PFSK-1 (cell line): ENCODE measurements around the gene LRRC42.

Source experiments
- FOXP2 ChIP-seq: optimal IDR thresholded peaks from 2 replicates; pipeline ENCODE3; 2011; ENCODE audit warnings: borderline replicate concordance, control low read depth, inconsistent platforms; ENCODE audit not compliant: insufficient read depth; ENCODE audit errors: extremely low read length, extremely low read depth
- POLR2AphosphoS5 ChIP-seq: IDR thresholded peaks from 2 replicates; pipeline ENCODE4 v1.6.1; 2012; ENCODE audit warnings: low read depth, mild to moderate bottlenecking, control low read depth, low read length, moderate library complexity
- SIN3A ChIP-seq: IDR thresholded peaks from 2 replicates; pipeline ENCODE4 v1.6.1; 2012; ENCODE audit warnings: mild to moderate bottlenecking, low read length, moderate library complexity, borderline replicate concordance; ENCODE audit not compliant: insufficient read depth
- TAF1 ChIP-seq: IDR thresholded peaks from 2 replicates; pipeline ENCODE4 v1.6.1; 2012; ENCODE audit warnings: low read length, control low read depth, borderline replicate concordance; ENCODE audit not compliant: insufficient read depth
- TF ChIP-seq, protein P1 (sequence below), 2 experiments: IDR thresholded peaks; 2 replicates each; pipeline versions ENCODE4 v1.6.1 to v1.8.0; 2011 to 2012; ENCODE audit warnings: low read depth in 2 of 2, low read length in 2 of 2, control low read depth in 1 of 2, inconsistent platforms in 1 of 2, mild to moderate bottlenecking in 1 of 2, moderate library complexity in 1 of 2; ENCODE audit not compliant: insufficient read depth in 1 of 2

The LRRC42 gene

GRCh38 chr1:53982034-53982762 is 36.0 kb downstream of the LRRC42 start:
- TF ChIP-seq TAF1 (no peak), POLR2AphosphoS5 (no peak), FOXP2 (no peak), SIN3A (no peak)
- TF ChIP-seq, protein P1, sequence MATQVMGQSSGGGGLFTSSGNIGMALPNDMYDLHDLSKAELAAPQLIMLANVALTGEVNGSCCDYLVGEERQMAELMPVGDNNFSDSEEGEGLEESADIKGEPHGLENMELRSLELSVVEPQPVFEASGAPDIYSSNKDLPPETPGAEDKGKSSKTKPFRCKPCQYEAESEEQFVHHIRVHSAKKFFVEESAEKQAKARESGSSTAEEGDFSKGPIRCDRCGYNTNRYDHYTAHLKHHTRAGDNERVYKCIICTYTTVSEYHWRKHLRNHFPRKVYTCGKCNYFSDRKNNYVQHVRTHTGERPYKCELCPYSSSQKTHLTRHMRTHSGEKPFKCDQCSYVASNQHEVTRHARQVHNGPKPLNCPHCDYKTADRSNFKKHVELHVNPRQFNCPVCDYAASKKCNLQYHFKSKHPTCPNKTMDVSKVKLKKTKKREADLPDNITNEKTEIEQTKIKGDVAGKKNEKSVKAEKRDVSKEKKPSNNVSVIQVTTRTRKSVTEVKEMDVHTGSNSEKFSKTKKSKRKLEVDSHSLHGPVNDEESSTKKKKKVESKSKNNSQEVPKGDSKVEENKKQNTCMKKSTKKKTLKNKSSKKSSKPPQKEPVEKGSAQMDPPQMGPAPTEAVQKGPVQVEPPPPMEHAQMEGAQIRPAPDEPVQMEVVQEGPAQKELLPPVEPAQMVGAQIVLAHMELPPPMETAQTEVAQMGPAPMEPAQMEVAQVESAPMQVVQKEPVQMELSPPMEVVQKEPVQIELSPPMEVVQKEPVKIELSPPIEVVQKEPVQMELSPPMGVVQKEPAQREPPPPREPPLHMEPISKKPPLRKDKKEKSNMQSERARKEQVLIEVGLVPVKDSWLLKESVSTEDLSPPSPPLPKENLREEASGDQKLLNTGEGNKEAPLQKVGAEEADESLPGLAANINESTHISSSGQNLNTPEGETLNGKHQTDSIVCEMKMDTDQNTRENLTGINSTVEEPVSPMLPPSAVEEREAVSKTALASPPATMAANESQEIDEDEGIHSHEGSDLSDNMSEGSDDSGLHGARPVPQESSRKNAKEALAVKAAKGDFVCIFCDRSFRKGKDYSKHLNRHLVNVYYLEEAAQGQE (IDR thresholded peaks at IDR 0.05; ENCODE audit: insufficient read depth in 1 of 2, low read depth in 2 of 2, low read length in 2 of 2): no peak

- TF ChIP-seq POLR2AphosphoS5: no peak
- TF ChIP-seq TAF1: no peak
- TF ChIP-seq FOXP2: no peak
- no peak for TF ChIP-seq SIN3A
- TF ChIP-seq, protein P1 (IDR thresholded peaks at IDR 0.05; ENCODE audit: insufficient read depth in 1 of 2, low read depth in 2 of 2, low read length in 2 of 2): no peak
These were observed 36.6 kb downstream of the LRRC42 start for GRCh38 chr1:53982763-53983104.

DNA sequence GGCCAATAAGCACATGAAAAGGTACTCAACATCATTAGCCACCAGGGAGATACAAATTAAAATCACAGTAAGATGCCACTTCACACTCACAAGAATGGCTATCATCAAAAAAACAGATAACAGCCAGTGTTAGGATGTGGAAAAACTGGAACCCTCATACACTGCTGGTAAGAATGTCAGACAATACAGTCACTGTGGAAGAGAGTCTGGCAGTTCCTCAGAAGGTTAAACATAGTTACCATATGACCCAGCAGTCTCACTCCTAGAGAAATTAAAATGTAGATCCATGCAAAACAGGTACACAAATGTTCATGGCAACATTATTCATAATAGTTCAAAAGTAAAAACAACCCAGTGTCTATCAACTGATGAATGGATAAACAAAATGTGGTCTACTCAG is 38.6 kb downstream of the LRRC42 start:
- TF ChIP-seq POLR2AphosphoS5: no peak
- TF ChIP-seq, protein P1 (IDR thresholded peaks at IDR 0.05; ENCODE audit: insufficient read depth in 1 of 2, low read depth in 2 of 2, low read length in 2 of 2): no peak
- TF ChIP-seq TAF1: no peak
- no peak for TF ChIP-seq FOXP2
- no peak for TF ChIP-seq SIN3A

DNA sequence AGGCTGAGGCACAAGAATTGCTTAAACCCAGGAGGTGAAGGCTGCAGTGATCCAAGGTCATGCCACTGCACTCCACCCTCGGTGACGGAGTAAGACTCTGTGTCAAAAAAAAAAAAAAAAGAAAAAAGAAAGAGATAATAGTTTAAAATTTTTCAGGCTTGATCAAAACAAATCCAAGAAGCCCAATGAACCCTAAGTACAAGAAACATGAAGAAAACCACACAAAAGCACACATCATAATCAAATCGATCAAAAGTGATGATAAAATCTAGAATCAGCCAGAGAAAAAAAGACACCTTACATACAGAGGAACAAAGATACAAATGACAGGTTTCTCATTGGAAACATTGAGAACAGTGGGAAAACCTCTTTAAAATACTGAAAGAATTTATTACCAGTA is 40.3 kb downstream of the LRRC42 start:
- TF ChIP-seq FOXP2 (no peak), SIN3A (no peak), POLR2AphosphoS5 (no peak), TAF1 (no peak)
- TF ChIP-seq, protein P1 (IDR thresholded peaks at IDR 0.05; ENCODE audit: insufficient read depth in 1 of 2, low read depth in 2 of 2, low read length in 2 of 2): no peak
